SK-N-SH (cell line): ENCODE results near the gene PGAP2. TPM values are rescaled to one million over a fixed set of nuclear protein-coding genes. Genes with fewer than 3 reads are reported as not detected.
"Not testable (repeated sequence)": the region's sequence is repeated elsewhere in the genome, so short reads cannot be mapped to it uniquely, and the experiment has no call there.

Experiments used
- CTCF ChIA-PET: fragments of 300-600, 350-600 bp; formaldehyde crosslinking; extraction: SDS; loops from one replicate; lab custom pipeline; 2021; lab: Yijun Ruan, JAX
- POLR2A ChIA-PET: fragments of 350-600 bp; sonication (Branson Sonifier 250); formaldehyde crosslinking; extraction: SDS; loops from one replicate; lab custom pipeline; 2020; ENCODE audit warnings: antibody characterized with exemption, inconsistent platforms; lab: Yijun Ruan, JAX
- DNase-seq: peaks from one replicate; pipeline ENCODE4 v3.0.0; 2012
- H2AFZ ChIP-seq: fragments of 200-600 bp; sonication (generic); 2 replicates; pipeline ENCODE4 v1.8.1; 2016; ENCODE audit warnings: antibody characterized with exemption, mild to moderate bottlenecking, low read depth
- H3F3A ChIP-seq: fragments of 200-600 bp; sonication (generic); replicated peaks from 2 replicates; pipeline ENCODE3; 2016; ENCODE audit warnings: antibody characterized with exemption, mild to moderate bottlenecking; ENCODE audit not compliant: insufficient read depth
- H3K27ac ChIP-seq, 2 experiments: fragments of 200-500 bp in 1 of 2; fragments of 200-600 bp in 1 of 2; sonication (Bioruptor generic) in 1 of 2; sonication (generic), shearing (Covaris generic) in 1 of 2; 2 replicates each; pipeline versions ENCODE4 v1.5.1 to v1.6.1; 2014 to 2016; ENCODE audit warnings: low read depth in 2 of 2, inconsistent platforms in 1 of 2, low read length in 1 of 2, mild to moderate bottlenecking in 1 of 2, mixed read lengths in 1 of 2
- H3K27me3 ChIP-seq: fragments of 200-600 bp; sonication (generic), shearing (Covaris generic); 2 replicates; pipeline ENCODE4 v1.6.1; 2016; ENCODE audit warnings: mixed run types; ENCODE audit not compliant: insufficient read depth
- H3K36me3 ChIP-seq, 2 experiments: fragments of 200-500 bp in 1 of 2; fragments of 200-600 bp in 1 of 2; sonication (Bioruptor generic) in 1 of 2; sonication (generic) in 1 of 2; replicated peaks in 1 of 2; 2 replicates each; pipeline versions ENCODE3 to v1.5.1; 2014 to 2016; ENCODE audit warnings: low read length in 1 of 2, mild to moderate bottlenecking in 1 of 2; ENCODE audit not compliant: insufficient read depth in 2 of 2, control insufficient read depth in 1 of 2
- H3K4me1 ChIP-seq, 2 experiments: fragments of 200-500 bp in 1 of 2; fragments of 200-600 bp in 1 of 2; sonication (Bioruptor generic) in 1 of 2; sonication (generic), shearing (Covaris generic) in 1 of 2; 2 replicates each; pipeline versions ENCODE4 v1.5.1 to v1.6.1; 2014 to 2016; ENCODE audit warnings: low read depth in 1 of 2, low read length in 1 of 2, mixed run types in 1 of 2; ENCODE audit not compliant: insufficient read depth in 2 of 2, control insufficient read depth in 1 of 2
- H3K4me2 ChIP-seq: fragments of 200-600 bp; sonication (generic), shearing (Covaris generic); 2 replicates; pipeline ENCODE4 v1.6.1; 2017; ENCODE audit warnings: mixed run types
- H3K4me3 ChIP-seq, 2 experiments: fragments of 200-500 bp in 1 of 2; fragments of 200-600 bp in 1 of 2; sonication (Bioruptor generic) in 1 of 2; sonication (generic), shearing (Covaris generic) in 1 of 2; 2 replicates each; pipeline versions ENCODE4 v1.5.1 to v1.8.1; 2014 to 2016; ENCODE audit warnings: low read depth in 2 of 2, inconsistent platforms in 1 of 2, low read length in 1 of 2, mild to moderate bottlenecking in 1 of 2, mixed read lengths in 1 of 2, moderate library complexity in 1 of 2
- H3K79me2 ChIP-seq: fragments of 200-600 bp; sonication (generic); 2 replicates; pipeline ENCODE4 v1.8.1; 2017; ENCODE audit warnings: mild to moderate bottlenecking; ENCODE audit not compliant: insufficient read depth
- H3K9ac ChIP-seq: fragments of 200-600 bp; sonication (generic); 2 replicates; pipeline ENCODE4 v1.6.1; 2017; ENCODE audit warnings: mixed run types
- H3K9me2 ChIP-seq: fragments of 200-600 bp; sonication (generic); 2 replicates; pipeline ENCODE4 v1.6.1; 2017; ENCODE audit warnings: mixed run types
- H3K9me3 ChIP-seq: fragments of 200-600 bp; sonication (generic); 2 replicates; pipeline ENCODE4 v1.6.1; 2017; ENCODE audit warnings: mixed run types, mild to moderate bottlenecking, moderate library complexity
- H4K20me1 ChIP-seq: fragments of 200-600 bp; sonication (generic); 2 replicates; pipeline ENCODE4 v1.6.1; 2017; ENCODE audit warnings: mild to moderate bottlenecking, mixed run types; ENCODE audit not compliant: insufficient read depth
- EP300 ChIP-seq, 2 experiments: IDR thresholded peaks; 2 replicates each; pipeline versions ENCODE4 v1.4.0 to v1.6.1; 2012; ENCODE audit warnings: borderline replicate concordance in 1 of 2, low read depth in 1 of 2, low read length in 1 of 2
- EZH2phosphoT487 ChIP-seq: fragments of 200-600 bp; sonication (generic); IDR thresholded peaks from 2 replicates; pipeline ENCODE4 v1.6.1; 2017; ENCODE audit warnings: low read depth, mixed run types, mild to moderate bottlenecking, antibody characterized with exemption, moderate library complexity, borderline replicate concordance
- FOSL2 ChIP-seq: IDR thresholded peaks from 2 replicates; pipeline ENCODE4 v1.4.0; 2012; ENCODE audit warnings: low read depth, mild to moderate bottlenecking, moderate library complexity, borderline replicate concordance
- FOXJ3 ChIP-seq: sonication (generic); formaldehyde crosslinking; IDR thresholded peaks from 2 replicates; pipeline ENCODE4 v1.5.1; 2020; ENCODE audit warnings: mild to moderate bottlenecking, missing genetic modification reagents
- FOXM1 ChIP-seq: IDR thresholded peaks from 2 replicates; pipeline ENCODE4 v1.4.0; 2012; ENCODE audit warnings: low read depth, mild to moderate bottlenecking
- MEF2A ChIP-seq: IDR thresholded peaks from 2 replicates; pipeline ENCODE4 v1.4.0; 2012; ENCODE audit warnings: low read depth, borderline replicate concordance
- NRF1 ChIP-seq: IDR thresholded peaks from 2 replicates; pipeline ENCODE4 v1.6.1; 2012; ENCODE audit warnings: low read depth, mild to moderate bottlenecking, low read length
- RFX5 ChIP-seq: IDR thresholded peaks from 2 replicates; pipeline ENCODE4 v1.6.1; 2012; ENCODE audit warnings: mild to moderate bottlenecking, improper control_type of control experiment, low read length
- SMC3 ChIP-seq: IDR thresholded peaks from 2 replicates; pipeline ENCODE4 v1.6.1; 2012; ENCODE audit warnings: low read depth, low read length, improper control_type of control experiment
- TAF1 ChIP-seq: IDR thresholded peaks from 2 replicates; pipeline ENCODE4 v1.6.1; 2012; ENCODE audit warnings: low read depth, mild to moderate bottlenecking, low read length, moderate library complexity, borderline replicate concordance
- TEAD4 ChIP-seq: IDR thresholded peaks from 2 replicates; pipeline ENCODE4 v1.4.0; 2012; ENCODE audit warnings: mild to moderate bottlenecking, borderline replicate concordance; ENCODE audit not compliant: insufficient read depth
- YY1 ChIP-seq: IDR thresholded peaks from 2 replicates; pipeline ENCODE4 v1.4.0; 2012; ENCODE audit warnings: low read depth, mild to moderate bottlenecking
- WGBS: methylation state at CpG from one replicate; pipeline ENCODE4 v1.1.6; 2017; ENCODE audit warnings: low lambda C conversion rate; 5-methylcytosine and 5-hydroxymethylcytosine counted together
- polyA plus RNA-seq, 3 experiments: library from polyadenylated mRNA; depleted of rRNA; stranded (reverse); fragments of >200 nt; gene quantifications; 2 replicates each; pipeline ENCODE4 v1.2.3, GENCODE V29; 2012
- TF ChIP-seq, protein P1 (sequence below): fragments of 150-350 bp; IDR thresholded peaks from 2 replicates; pipeline ENCODE4 v1.6.1; 2016; ENCODE audit warnings: mild to moderate bottlenecking, low read depth, low read length
- TF ChIP-seq, protein P2 (sequence below): IDR thresholded peaks from 2 replicates; pipeline ENCODE4 v1.4.0; 2012; ENCODE audit warnings: low read depth, borderline replicate concordance
- TF ChIP-seq, protein P3 (sequence below): fragments of 200-600 bp; sonication (generic); IDR thresholded peaks from 2 replicates; pipeline ENCODE4 v1.6.1; 2017; ENCODE audit warnings: antibody characterized with exemption, mild to moderate bottlenecking, moderate library complexity
- TF ChIP-seq, protein P4 (sequence below): IDR thresholded peaks from 2 replicates; pipeline ENCODE4 v1.4.0; 2012; ENCODE audit warnings: low read depth
- TF ChIP-seq, protein P5 (sequence below): IDR thresholded peaks from 2 replicates; pipeline ENCODE4 v1.4.0; 2012; ENCODE audit warnings: low read depth, borderline replicate concordance

Gene PGAP2
- polyA plus RNA-seq, 1 of the 3 experiments (the other 2 are of a cell fraction): 41.3 TPM

DNA sequence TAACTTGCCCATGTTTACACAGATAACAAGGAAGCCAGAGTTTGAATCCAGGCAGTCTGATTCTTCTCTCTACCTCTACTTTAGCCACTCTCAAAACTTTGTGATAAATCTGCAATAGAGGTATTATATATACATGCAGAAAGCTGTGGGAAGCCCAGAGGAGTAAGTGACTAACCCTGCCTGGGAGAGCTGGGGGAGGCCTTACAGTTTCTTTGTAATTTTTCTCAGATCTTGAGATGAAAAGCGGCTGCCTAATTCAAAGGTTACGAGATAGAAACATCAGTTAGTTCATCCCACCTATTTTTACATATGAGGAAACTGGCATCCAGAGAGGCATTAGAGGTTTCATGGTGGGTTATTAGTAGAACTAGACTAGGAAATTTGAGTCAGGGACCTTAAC lies 52.0 kb downstream of the PGAP2 start:
- peaks cover 22 to 24% of the 10 kb centered on the region in 2 experiments; a peak in 3 of 4 replicates for H3K4me1 ChIP-seq
- H3K79me2 ChIP-seq: peaks cover 62% of the 10 kb centered on the region
- H3K9me3 ChIP-seq: no peaks in the 10 kb centered on the region
- no peak overlapping the region for H2AFZ ChIP-seq
- no peak overlapping the region for H3K4me2 ChIP-seq
- H3K36me3 ChIP-seq: no peaks in the 10 kb centered on the region
- H4K20me1 ChIP-seq: no peaks in the 10 kb centered on the region; the same call in 1 of the 2 replicates
- peaks cover 2% of the 10 kb centered on the region for H3F3A ChIP-seq
- ChIA-PET CTCF (interaction anchor here (0.7 to 18.6 kb wide), 3 partner anchors 11 to 209 kb away, joined by 3 to 636 read pairs (median 28); no protein-coding TSS in a partner anchor), POLR2A (no interaction called here)
- no peaks in the 10 kb centered on the region for H3K27me3 ChIP-seq
- WGBS: 100% methylated on average over 2 of the region's 2 CpGs
- DNase-seq: no peak
- H3K27ac ChIP-seq: no peak overlapping the region
- H3K9ac ChIP-seq: no peak overlapping the region
- H3K9me2 ChIP-seq: no peaks in the 10 kb centered on the region
- no peak overlapping the region for H3K4me3 ChIP-seq
- TF ChIP-seq SMC3 (no peak), TEAD4 (no peak), YY1 (no peak), FOSL2 (no peak), NRF1 (no peak), MEF2A (no peak), EP300 (IDR thresholded peaks at IDR 0.05; ENCODE audit: borderline replicate concordance in 1 of 2, low read depth in 1 of 2, low read length in 1 of 2) (no peak), FOXJ3 (CRISPR knock-in tag) (no peak), TAF1 (no peak), RFX5 (no peak), FOXM1 (no peak), EZH2phosphoT487 (no peak)
- TF ChIP-seq, protein P1, sequence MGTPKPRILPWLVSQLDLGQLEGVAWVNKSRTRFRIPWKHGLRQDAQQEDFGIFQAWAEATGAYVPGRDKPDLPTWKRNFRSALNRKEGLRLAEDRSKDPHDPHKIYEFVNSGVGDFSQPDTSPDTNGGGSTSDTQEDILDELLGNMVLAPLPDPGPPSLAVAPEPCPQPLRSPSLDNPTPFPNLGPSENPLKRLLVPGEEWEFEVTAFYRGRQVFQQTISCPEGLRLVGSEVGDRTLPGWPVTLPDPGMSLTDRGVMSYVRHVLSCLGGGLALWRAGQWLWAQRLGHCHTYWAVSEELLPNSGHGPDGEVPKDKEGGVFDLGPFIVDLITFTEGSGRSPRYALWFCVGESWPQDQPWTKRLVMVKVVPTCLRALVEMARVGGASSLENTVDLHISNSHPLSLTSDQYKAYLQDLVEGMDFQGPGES: no peak
- TF ChIP-seq, protein P2, sequence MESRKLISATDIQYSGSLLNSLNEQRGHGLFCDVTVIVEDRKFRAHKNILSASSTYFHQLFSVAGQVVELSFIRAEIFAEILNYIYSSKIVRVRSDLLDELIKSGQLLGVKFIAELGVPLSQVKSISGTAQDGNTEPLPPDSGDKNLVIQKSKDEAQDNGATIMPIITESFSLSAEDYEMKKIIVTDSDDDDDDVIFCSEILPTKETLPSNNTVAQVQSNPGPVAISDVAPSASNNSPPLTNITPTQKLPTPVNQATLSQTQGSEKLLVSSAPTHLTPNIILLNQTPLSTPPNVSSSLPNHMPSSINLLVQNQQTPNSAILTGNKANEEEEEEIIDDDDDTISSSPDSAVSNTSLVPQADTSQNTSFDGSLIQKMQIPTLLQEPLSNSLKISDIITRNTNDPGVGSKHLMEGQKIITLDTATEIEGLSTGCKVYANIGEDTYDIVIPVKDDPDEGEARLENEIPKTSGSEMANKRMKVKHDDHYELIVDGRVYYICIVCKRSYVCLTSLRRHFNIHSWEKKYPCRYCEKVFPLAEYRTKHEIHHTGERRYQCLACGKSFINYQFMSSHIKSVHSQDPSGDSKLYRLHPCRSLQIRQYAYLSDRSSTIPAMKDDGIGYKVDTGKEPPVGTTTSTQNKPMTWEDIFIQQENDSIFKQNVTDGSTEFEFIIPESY: no peak
- TF ChIP-seq, protein P3, sequence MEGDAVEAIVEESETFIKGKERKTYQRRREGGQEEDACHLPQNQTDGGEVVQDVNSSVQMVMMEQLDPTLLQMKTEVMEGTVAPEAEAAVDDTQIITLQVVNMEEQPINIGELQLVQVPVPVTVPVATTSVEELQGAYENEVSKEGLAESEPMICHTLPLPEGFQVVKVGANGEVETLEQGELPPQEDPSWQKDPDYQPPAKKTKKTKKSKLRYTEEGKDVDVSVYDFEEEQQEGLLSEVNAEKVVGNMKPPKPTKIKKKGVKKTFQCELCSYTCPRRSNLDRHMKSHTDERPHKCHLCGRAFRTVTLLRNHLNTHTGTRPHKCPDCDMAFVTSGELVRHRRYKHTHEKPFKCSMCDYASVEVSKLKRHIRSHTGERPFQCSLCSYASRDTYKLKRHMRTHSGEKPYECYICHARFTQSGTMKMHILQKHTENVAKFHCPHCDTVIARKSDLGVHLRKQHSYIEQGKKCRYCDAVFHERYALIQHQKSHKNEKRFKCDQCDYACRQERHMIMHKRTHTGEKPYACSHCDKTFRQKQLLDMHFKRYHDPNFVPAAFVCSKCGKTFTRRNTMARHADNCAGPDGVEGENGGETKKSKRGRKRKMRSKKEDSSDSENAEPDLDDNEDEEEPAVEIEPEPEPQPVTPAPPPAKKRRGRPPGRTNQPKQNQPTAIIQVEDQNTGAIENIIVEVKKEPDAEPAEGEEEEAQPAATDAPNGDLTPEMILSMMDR: no peak
- TF ChIP-seq, protein P4, sequence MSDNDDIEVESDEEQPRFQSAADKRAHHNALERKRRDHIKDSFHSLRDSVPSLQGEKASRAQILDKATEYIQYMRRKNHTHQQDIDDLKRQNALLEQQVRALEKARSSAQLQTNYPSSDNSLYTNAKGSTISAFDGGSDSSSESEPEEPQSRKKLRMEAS: no peak
- TF ChIP-seq, protein P5, sequence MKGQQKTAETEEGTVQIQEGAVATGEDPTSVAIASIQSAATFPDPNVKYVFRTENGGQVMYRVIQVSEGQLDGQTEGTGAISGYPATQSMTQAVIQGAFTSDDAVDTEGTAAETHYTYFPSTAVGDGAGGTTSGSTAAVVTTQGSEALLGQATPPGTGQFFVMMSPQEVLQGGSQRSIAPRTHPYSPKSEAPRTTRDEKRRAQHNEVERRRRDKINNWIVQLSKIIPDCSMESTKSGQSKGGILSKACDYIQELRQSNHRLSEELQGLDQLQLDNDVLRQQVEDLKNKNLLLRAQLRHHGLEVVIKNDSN: no peak

DNA sequence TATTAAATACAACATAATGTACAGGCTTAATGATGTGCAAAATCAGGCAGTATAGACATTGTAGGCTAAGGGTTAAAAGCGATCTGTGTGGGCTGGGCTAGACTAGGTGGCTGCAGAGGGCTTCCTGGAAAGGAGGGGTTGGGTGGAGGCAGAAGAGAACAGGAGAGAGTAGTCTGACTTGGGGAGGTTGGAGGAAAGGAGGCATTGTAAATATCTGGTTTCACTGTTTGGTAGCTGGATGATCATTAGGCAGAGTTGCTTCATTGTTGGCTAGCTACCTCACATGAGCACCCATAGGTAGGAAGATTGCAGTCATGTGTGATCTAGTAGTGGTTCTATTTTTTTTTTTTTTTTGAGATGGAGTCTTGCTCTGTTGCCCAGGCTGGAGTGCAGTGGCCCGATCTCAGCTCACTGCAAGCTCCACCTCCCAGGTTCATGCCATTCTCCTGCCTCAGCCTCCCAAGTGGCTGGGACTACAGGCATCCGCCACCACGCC lies 52.6 kb downstream of the PGAP2 start:
- H3K4me1 ChIP-seq: peaks cover 20 to 24% of the 10 kb centered on the region in 2 experiments; a peak in 3 of 4 replicates
- H3K36me3 ChIP-seq, H2AFZ ChIP-seq, H3F3A ChIP-seq, H3K4me3 ChIP-seq, DNase-seq, H3K27me3 ChIP-seq, H3K9ac ChIP-seq, H3K9me2 ChIP-seq, H4K20me1 ChIP-seq, H3K27ac ChIP-seq, POLR2A ChIA-PET, H3K9me3 ChIP-seq, H3K4me2 ChIP-seq: not testable (repeated sequence)
- 92% methylated on average over 4 of the region's 4 CpGs for WGBS
- CTCF ChIA-PET: interaction anchor here (0.7 to 18.6 kb wide), 3 partner anchors 12 to 209 kb away, joined by 3 to 636 read pairs (median 28); no protein-coding TSS in a partner anchor
- H3K79me2 ChIP-seq: peaks cover 60% of the 10 kb centered on the region
